Panc1 (cell line): ENCODE measurements around the gene CLK3.

Experiments used
- POLR2AphosphoS5 ChIP-seq: IDR thresholded peaks from 2 replicates; pipeline ENCODE4 v1.6.1; 2012; ENCODE audit warnings: mild to moderate bottlenecking, low read depth, low read length, moderate library complexity
- SIN3A ChIP-seq: IDR thresholded peaks from 2 replicates; pipeline ENCODE4 v1.6.1; 2012; ENCODE audit warnings: low read depth, mild to moderate bottlenecking, low read length, moderate library complexity, borderline replicate concordance; ENCODE audit not compliant: insufficient read depth
- TF ChIP-seq, protein P1 (sequence below): fragments of 450-650 bp; IDR thresholded peaks from 2 replicates; pipeline ENCODE4 v1.5.1; 2017; ENCODE audit warnings: mild to moderate bottlenecking
- TF ChIP-seq, protein P2 (sequence below), 2 experiments: IDR thresholded peaks; 2 replicates each; pipeline ENCODE4 v1.6.1; 2011 to 2012; ENCODE audit warnings: low read depth in 2 of 2, control low read depth in 1 of 2, low read length in 1 of 2, mild to moderate bottlenecking in 1 of 2, moderate library complexity in 1 of 2; ENCODE audit not compliant: insufficient read depth in 1 of 2

DNA sequence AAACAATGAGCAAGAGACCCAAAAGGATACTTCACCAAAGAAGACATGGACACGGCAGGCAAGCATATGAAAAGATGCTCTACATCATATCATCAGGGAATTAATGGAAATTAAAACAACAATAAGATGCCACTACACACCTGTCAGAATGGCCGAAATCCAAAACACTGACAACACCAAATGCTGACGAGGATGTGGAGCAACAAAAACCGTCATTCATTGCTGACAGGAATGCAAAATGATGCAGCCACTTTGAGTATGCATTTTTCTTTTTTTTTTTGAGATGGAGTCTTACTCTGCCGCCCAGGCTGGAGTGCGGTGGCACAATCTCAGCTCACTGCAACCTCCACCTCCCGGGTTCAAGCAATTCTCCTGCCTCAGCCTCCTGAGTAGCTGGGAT is 61.2 kb downstream of the CLK3 start:
- TF ChIP-seq, protein P1, sequence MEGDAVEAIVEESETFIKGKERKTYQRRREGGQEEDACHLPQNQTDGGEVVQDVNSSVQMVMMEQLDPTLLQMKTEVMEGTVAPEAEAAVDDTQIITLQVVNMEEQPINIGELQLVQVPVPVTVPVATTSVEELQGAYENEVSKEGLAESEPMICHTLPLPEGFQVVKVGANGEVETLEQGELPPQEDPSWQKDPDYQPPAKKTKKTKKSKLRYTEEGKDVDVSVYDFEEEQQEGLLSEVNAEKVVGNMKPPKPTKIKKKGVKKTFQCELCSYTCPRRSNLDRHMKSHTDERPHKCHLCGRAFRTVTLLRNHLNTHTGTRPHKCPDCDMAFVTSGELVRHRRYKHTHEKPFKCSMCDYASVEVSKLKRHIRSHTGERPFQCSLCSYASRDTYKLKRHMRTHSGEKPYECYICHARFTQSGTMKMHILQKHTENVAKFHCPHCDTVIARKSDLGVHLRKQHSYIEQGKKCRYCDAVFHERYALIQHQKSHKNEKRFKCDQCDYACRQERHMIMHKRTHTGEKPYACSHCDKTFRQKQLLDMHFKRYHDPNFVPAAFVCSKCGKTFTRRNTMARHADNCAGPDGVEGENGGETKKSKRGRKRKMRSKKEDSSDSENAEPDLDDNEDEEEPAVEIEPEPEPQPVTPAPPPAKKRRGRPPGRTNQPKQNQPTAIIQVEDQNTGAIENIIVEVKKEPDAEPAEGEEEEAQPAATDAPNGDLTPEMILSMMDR: no peak
- TF ChIP-seq SIN3A (no peak), POLR2AphosphoS5 (no peak)
- TF ChIP-seq, protein P2, sequence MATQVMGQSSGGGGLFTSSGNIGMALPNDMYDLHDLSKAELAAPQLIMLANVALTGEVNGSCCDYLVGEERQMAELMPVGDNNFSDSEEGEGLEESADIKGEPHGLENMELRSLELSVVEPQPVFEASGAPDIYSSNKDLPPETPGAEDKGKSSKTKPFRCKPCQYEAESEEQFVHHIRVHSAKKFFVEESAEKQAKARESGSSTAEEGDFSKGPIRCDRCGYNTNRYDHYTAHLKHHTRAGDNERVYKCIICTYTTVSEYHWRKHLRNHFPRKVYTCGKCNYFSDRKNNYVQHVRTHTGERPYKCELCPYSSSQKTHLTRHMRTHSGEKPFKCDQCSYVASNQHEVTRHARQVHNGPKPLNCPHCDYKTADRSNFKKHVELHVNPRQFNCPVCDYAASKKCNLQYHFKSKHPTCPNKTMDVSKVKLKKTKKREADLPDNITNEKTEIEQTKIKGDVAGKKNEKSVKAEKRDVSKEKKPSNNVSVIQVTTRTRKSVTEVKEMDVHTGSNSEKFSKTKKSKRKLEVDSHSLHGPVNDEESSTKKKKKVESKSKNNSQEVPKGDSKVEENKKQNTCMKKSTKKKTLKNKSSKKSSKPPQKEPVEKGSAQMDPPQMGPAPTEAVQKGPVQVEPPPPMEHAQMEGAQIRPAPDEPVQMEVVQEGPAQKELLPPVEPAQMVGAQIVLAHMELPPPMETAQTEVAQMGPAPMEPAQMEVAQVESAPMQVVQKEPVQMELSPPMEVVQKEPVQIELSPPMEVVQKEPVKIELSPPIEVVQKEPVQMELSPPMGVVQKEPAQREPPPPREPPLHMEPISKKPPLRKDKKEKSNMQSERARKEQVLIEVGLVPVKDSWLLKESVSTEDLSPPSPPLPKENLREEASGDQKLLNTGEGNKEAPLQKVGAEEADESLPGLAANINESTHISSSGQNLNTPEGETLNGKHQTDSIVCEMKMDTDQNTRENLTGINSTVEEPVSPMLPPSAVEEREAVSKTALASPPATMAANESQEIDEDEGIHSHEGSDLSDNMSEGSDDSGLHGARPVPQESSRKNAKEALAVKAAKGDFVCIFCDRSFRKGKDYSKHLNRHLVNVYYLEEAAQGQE (IDR thresholded peaks at IDR 0.05; ENCODE audit: insufficient read depth in 1 of 2, low read depth in 2 of 2, low read length in 1 of 2): no peak
